Left kidney (tissue), 2 donors: ENCODE results near the gene TTL. TPM values are rescaled to one million over a fixed set of nuclear protein-coding genes. Genes with fewer than 3 reads are reported as not detected.
"Not testable (repeated sequence)": the region's sequence is repeated elsewhere in the genome, so short reads cannot be mapped to it uniquely, and the experiment has no call there.

Experiments used
- DNase-seq: peaks from one replicate; pipeline ENCODE4 v3.0.0-alpha.2; 2013
- polyA plus RNA-seq: library from polyadenylated mRNA; unstranded; fragments of 120-200 nt; gene quantifications from one replicate; pipeline ENCODE4 v1.2.1, GENCODE V29; 2013; ENCODE audit not compliant: insufficient read length

TTL gene
- polyA plus RNA-seq, 1 donor: 50.5 TPM

GRCh38 chr2:112472547-112473263, 9.3 kb upstream of the TTL start:
- no peak for DNase-seq

DNA sequence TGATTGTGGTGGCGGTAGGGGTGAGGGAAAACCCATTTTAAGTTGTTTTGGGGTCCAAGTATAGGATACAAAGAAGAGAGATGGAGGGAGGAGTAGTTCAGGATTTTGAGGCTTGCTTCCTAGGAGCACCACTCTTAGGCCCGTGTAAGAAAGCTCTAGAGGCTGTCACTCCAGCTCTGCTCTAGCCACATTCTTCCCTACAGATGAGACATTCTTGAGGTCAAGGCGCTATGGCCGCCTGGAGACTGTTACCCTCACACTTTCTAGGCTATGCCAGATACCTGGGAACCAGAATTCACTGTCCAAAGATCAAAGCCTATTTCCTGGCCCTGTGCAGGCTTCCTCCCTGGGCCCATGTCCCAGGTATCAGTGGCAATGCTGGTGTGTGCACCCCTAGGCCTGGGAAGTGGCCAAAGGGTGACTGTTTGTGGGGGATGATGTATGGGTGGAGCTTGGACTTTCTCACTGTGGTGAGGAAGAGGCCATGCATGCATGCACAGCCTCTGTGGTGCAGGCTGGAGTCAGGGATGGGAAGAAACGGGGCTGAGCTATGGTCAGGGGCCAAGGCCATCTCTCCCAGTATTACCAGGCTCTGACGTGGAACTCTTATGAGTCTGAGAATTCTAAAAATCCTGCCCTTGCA, 7.0 kb upstream of the TTL start:
- no peak for DNase-seq

GRCh38 chr2:112476434-112476833, 5.5 kb upstream of the TTL start:
- DNase-seq: no peak

GRCh38 chr2:112480530-112481049, 1.4 kb upstream of the TTL start:
- DNase-seq: peak; percentile 20

GRCh38 chr2:112481050-112481527, 867 bp upstream of the TTL start:
- DNase-seq: peak; percentile 78

DNA sequence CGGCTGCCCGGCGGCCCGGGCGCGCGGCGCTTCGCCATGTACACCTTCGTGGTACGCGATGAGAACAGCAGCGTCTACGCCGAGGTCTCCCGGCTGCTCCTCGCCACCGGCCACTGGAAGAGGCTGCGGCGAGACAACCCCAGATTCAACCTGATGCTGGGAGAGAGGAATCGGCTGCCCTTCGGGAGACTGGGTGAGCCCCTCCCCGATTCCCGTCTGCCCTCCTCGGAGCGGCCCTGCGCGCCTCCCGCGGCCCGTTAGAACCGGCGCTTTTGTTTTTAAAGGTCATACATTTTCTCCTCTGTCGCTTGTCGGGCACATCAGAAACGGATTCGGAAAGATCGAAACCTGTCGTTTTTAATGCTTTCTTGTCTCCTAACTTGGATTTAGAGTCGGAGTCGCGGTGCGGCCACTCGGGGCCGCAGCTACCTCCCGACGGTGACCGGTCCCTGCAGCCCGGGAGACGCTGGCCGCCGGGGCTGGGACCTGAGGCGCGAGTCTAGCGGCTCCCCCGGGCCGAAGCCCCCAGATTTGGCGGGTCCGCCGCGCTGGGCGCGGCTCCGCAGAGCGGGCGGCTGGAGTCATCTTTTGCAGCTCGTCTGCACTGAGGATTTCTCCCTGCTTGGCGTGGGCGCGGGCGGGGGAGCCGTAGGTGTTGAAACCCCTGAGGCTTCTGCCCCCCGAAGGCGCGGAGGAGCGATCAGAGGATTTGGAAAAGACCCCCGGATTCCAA, 519 bp downstream of the TTL start:
- DNase-seq: peak; percentile 17

GRCh38 chr2:112483042-112483473, 1.1 kb downstream of the TTL start:
- DNase-seq: peak; percentile 42

DNA sequence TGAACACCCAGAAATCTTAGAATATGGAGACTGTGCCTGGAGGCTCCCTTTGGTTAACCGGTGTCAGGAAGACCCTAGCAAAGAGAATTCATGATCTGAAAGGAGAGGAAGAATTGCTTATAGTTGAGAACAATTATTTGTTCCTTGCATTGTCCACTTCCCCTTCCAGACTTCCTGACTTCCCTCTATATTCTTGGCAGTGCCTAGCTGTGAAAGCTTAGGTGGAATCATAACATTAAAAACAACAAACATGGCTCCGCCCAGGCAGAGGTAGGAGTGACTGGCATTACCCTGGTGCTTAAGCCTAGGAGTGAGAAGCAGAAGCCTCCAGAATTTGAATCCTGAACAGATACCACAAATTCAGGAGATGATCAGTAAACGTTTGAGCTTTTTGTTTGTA, 1.9 kb downstream of the TTL start:
- DNase-seq: no peak

DNA sequence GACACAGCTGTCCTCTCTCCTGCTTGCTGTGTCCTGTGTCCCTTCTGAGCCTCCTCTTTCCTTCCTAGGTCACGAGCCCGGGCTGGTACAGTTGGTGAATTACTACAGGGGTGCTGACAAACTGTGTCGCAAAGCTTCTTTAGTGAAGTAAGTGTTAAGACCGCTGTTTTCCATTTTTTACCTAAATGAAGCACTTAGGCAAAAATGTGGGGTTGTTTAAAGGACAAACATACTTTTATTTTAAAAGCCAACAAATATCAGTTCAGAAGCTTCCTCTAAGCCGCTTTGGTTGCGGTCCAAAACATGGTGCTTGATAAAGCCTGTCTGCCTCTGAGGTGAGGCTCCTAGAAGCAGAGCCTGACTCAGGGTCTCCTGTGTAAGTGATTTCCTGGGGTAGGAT, 3.9 kb downstream of the TTL start:
- DNase-seq: no peak

GRCh38 chr2:112486895-112487294, 4.9 kb downstream of the TTL start:
- DNase-seq: no peak

- DNase-seq: no peak
These were observed 5.5 kb downstream of the TTL start for GRCh38 chr2:112487444-112487961.

DNA sequence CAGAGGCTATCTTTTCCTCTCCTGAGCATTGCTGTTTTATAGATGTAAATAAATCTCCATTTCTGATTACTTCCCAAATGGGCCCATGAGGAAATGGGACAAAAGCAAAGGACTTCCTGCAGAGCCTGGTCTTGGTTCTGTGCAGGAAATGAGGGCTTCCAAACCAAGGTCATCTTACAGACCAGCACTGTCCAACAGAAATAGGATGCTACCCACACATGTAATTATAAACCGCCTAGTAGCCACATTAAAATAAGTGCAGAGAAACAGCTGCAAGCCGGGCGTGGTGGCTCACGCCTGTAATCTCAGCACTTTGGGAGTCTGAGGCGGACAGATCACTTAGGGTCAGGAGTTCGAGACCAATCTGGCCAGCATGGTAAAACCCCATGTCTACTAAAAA, 6.2 kb downstream of the TTL start:
- no peak for DNase-seq

GRCh38 chr2:112491946-112492345, 10.0 kb downstream of the TTL start:
- DNase-seq: no peak

GRCh38 chr2:112493048-112493447, 11.1 kb downstream of the TTL start:
- no peak for DNase-seq

GRCh38 chr2:112493858-112494648, 12.1 kb downstream of the TTL start:
- no peak for DNase-seq

DNA sequence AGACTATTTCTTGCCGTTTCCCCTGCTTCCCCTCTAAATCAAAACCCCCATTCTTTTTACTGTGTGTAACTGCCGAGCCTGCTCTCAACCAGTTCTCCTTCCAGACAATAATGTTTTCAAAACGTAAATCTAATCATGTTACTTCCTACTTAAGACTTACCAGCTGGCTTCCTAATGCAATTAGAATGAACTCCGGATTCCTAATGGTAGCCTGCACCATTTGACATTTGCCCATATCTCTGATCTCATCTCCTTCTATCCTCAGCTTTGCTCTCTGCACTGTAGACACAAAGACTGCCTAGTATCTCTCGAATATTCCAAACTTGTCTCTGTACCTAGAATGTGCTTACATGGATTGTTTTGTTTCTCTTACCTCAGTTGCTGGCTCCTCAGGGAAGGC, 12.9 kb downstream of the TTL start:
- DNase-seq: no peak

DNA sequence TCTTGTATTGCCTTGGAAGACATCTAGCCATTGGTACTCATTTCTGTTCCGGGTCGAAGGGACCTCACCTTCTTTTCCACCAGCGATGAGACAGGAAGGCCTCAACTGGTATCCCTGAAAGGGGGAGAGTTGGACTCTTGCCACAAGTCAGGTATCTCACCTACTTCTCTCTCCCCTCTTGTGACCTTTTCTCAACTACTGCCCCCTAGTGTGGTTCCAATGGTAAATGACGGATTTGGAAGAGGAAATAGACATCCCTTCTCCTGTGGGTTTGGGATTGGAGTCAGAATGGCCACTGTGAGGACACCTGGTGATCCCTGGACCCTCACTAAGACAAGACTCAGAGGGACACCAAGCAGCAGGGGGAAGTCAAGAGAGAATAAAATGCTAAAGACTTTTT, 13.9 kb downstream of the TTL start:
- not testable (repeated sequence) for DNase-seq

- DNase-seq: not testable (repeated sequence)
These were observed 19.0 kb downstream of the TTL start for GRCh38 chr2:112500850-112501484.

GRCh38 chr2:112509239-112509998, 27.5 kb downstream of the TTL start:
- DNase-seq: not testable (repeated sequence)

- DNase-seq: no peak
These were observed 34.8 kb downstream of the TTL start for GRCh38 chr2:112516801-112517200.
